GM18873 (cell line): Measurements from ENCODE around the gene PLEKHA6.

Experiments used
- ATAC-seq: cut with Tn5 transposase; IDR thresholded peaks from one replicate; pipeline ENCODE4 v1.9.1; 2021; ENCODE audit warnings: mild to moderate bottlenecking, moderate library complexity, moderate number of reproducible peaks; ENCODE audit not compliant: unreplicated experiment, low FRiP score

PLEKHA6 gene

GRCh38 chr1:204382714-204383083, 23.0 kb upstream of the PLEKHA6 start:
- ATAC-seq = no peak

- ATAC-seq = no peak
Observed at GRCh38 chr1:204380293-204380831, 20.6 kb upstream of the PLEKHA6 start.

GRCh38 chr1:204377800-204378668, 18.3 kb upstream of the PLEKHA6 start:
- ATAC-seq = no peak

GRCh38 chr1:204376919-204377799, 17.4 kb upstream of the PLEKHA6 start:
- no peak for ATAC-seq

- ATAC-seq = no peak
Observed at GRCh38 chr1:204376465-204376864, 16.7 kb upstream of the PLEKHA6 start.

GRCh38 chr1:204373911-204374310, 14.2 kb upstream of the PLEKHA6 start:
- ATAC-seq = no peak

GRCh38 chr1:204370176-204370575, 10.4 kb upstream of the PLEKHA6 start:
- no peak for ATAC-seq

- ATAC-seq = no peak
Observed at GRCh38 chr1:204368996-204369726, 9.4 kb upstream of the PLEKHA6 start.

- ATAC-seq = no peak
Observed at GRCh38 chr1:204367956-204368355, 8.2 kb upstream of the PLEKHA6 start.

- no peak for ATAC-seq
Observed at GRCh38 chr1:204367193-204367858, 7.6 kb upstream of the PLEKHA6 start.

GRCh38 chr1:204366759-204367158, 7.0 kb upstream of the PLEKHA6 start:
- no peak for ATAC-seq

GRCh38 chr1:204363335-204364114, 3.8 kb upstream of the PLEKHA6 start:
- no peak for ATAC-seq

GRCh38 chr1:204362984-204363334, 3.2 kb upstream of the PLEKHA6 start:
- no peak for ATAC-seq

- no peak for ATAC-seq
Observed at GRCh38 chr1:204361781-204362180, 2.1 kb upstream of the PLEKHA6 start.

- no peak for ATAC-seq
Observed at GRCh38 chr1:204361341-204361771, 1.6 kb upstream of the PLEKHA6 start.

GRCh38 chr1:204360314-204360713, 585 bp upstream of the PLEKHA6 start:
- ATAC-seq = no peak

- ATAC-seq = no peak
Observed at GRCh38 chr1:204359131-204359473, 627 bp downstream of the PLEKHA6 start.

- no peak for ATAC-seq
Observed at GRCh38 chr1:204358605-204359004, 1.1 kb downstream of the PLEKHA6 start.
